OCI-LY1 (cell line): Measurements from ENCODE around the gene CRAT.

ENCODE experiments used
- CTCF ChIP-seq: fragments of 200-600 bp; sonication (generic), shearing (Covaris generic); IDR thresholded peaks from 2 replicates; pipeline ENCODE4 v1.5.1; 2017; ENCODE audit warnings: mild to moderate bottlenecking, antibody characterized with exemption, low read length, moderate library complexity, mixed read lengths
- EZH2 ChIP-seq: fragments of 200-600 bp; sonication (generic), shearing (Covaris generic); IDR thresholded peaks from 2 replicates; pipeline ENCODE4 v1.8.0; 2017; ENCODE audit warnings: borderline replicate concordance, mixed run types, mild to moderate bottlenecking, antibody characterized with exemption, low read length, moderate library complexity, mixed read lengths

- no peak for TF ChIP-seq CTCF
- no peak for TF ChIP-seq EZH2
Observed at GRCh38 chr9:129080601-129081387, 29.8 kb downstream of the CRAT start, which contains the start of gene DOLPP1.
